Upper lobe of left lung (tissue), 6 donors: ENCODE results near the gene IGHMBP2. TPM values are rescaled to one million over a fixed set of nuclear protein-coding genes. Genes with fewer than 3 reads are reported as not detected.

ENCODE experiments used
- ATAC-seq, 2 donors: fragments of 200-7000 bp; cut with Tn5 transposase; one replicate each; pipeline ENCODE4 v1.9.1; 2022; ENCODE audit warnings: mild to moderate bottlenecking in 2 of 2, moderate library complexity in 2 of 2; ENCODE audit not compliant: low FRiP score in 2 of 2
- DNase-seq, 2 donors: peaks; one replicate each; pipeline ENCODE4 v3.0.0-alpha.2; 2019 to 2020
- H3K27ac ChIP-seq, 4 donors: fragments of 200-600 bp; sonication (generic); one replicate each; pipeline ENCODE4 v1.5.1; 2016 to 2019
- H3K27me3 ChIP-seq, 4 donors: fragments of 200-600 bp; sonication (generic); one replicate each; pipeline ENCODE4 v1.5.1; 2017 to 2019
- H3K36me3 ChIP-seq, 4 donors: fragments of 200-600 bp; sonication (generic); one replicate each; pipeline ENCODE4 v1.5.1; 2016 to 2019
- H3K4me1 ChIP-seq, 4 donors: fragments of 200-600 bp; sonication (generic); one replicate each; pipeline ENCODE4 v1.5.1; 2018 to 2019
- H3K4me3 ChIP-seq, 4 donors: fragments of 200-600 bp; sonication (generic); one replicate each; pipeline ENCODE4 v1.5.1; 2017 to 2019; ENCODE audit warnings: mild to moderate bottlenecking in 2 of 4, moderate library complexity in 1 of 4
- H3K9me3 ChIP-seq, 4 donors: fragments of 200-600 bp; sonication (generic); one replicate each; pipeline ENCODE4 v1.5.1; 2018 to 2019
- EP300 ChIP-seq, 4 donors: sonication (generic); formaldehyde crosslinking; IDR thresholded peaks; one replicate each; pipeline ENCODE4 v1.5.1; 2017; ENCODE audit warnings: antibody characterized with exemption in 4 of 4, control low read depth in 2 of 4
- POLR2A ChIP-seq, 4 donors: fragments of 450-650 bp; IDR thresholded peaks; one replicate each; pipeline ENCODE4 v1.5.1; 2016 to 2017; ENCODE audit warnings: antibody characterized with exemption in 4 of 4, mild to moderate bottlenecking in 2 of 4
- POLR2AphosphoS5 ChIP-seq, 2 donors: sonication (generic); formaldehyde crosslinking; IDR thresholded peaks; one replicate each; pipeline ENCODE4 v1.5.1; 2017; ENCODE audit warnings: antibody characterized with exemption in 2 of 2
- WGBS, 2 donors: methylation state at CpG; one replicate each; pipeline ENCODE4 v1.1.5; 2017 to 2018; 5-methylcytosine and 5-hydroxymethylcytosine counted together
- total RNA-seq, 6 donors: library from RNA; depleted of rRNA in 4 of 6; stranded (reverse); fragments of >200 nt in 4 of 6; gene quantifications; one replicate each; pipeline versions ENCODE4 v1.1.0 to v1.2.1, GENCODE V29; 2016 to 2021
- TF ChIP-seq, protein P1 (sequence below), 6 experiments: fragments of 450-650 bp in 4 of 6; fragments of 200-600 bp in 2 of 6; sonication (generic) in 2 of 6; IDR thresholded peaks; one replicate each; pipeline ENCODE4 v1.5.1; 2016 to 2019; ENCODE audit warnings: antibody characterized with exemption in 6 of 6
- donor health status: DM: no; HTN: no; CAD: no; lungs with moderate emphysema.
- donor health status: DM: no; HTN: yes; CAD: no; lungs with severe emphysema.

Gene IGHMBP2
- total RNA-seq, 6 donors from 2014 or later: 11.7 to 84.9 (median 18.9) TPM

DNA sequence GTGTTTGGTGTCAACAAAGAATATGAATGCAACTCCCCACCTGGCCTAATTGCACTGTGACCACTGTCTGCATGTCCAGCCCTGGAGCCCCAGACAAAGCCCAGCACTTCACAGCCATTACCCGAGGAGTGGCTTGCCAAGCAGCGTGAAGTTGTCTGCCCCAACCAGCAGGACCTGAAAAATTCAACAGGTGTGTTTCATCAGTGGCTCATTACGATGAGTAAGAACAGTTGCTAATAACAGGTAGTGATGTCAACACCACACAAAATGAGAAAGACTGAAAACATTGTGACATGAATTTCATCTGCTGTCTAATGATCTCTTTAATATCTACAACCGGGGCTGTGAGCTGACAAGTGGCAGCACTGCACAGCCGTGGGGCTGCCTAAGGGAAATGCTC, 10.4 kb upstream of the IGHMBP2 start:
- Histone ChIP-seq H3K9me3 (no peaks in the 10 kb centered on the region), H3K4me1 (peaks cover 0 to 13% (median 10%) of the 10 kb centered on the region in 4 donors), H3K27me3 (no peaks in the 10 kb centered on the region), H3K36me3 (peaks cover 21 to 71% (median 66%) of the 10 kb centered on the region in 4 donors), H3K4me3 (no peak overlapping the region), H3K27ac (no peak overlapping the region)
- ATAC-seq: no peak
- TF ChIP-seq POLR2AphosphoS5 (IDR thresholded peaks at IDR 0.05): no peak
- TF ChIP-seq, protein P1, sequence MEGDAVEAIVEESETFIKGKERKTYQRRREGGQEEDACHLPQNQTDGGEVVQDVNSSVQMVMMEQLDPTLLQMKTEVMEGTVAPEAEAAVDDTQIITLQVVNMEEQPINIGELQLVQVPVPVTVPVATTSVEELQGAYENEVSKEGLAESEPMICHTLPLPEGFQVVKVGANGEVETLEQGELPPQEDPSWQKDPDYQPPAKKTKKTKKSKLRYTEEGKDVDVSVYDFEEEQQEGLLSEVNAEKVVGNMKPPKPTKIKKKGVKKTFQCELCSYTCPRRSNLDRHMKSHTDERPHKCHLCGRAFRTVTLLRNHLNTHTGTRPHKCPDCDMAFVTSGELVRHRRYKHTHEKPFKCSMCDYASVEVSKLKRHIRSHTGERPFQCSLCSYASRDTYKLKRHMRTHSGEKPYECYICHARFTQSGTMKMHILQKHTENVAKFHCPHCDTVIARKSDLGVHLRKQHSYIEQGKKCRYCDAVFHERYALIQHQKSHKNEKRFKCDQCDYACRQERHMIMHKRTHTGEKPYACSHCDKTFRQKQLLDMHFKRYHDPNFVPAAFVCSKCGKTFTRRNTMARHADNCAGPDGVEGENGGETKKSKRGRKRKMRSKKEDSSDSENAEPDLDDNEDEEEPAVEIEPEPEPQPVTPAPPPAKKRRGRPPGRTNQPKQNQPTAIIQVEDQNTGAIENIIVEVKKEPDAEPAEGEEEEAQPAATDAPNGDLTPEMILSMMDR (IDR thresholded peaks at IDR 0.05): no peak
- TF ChIP-seq POLR2A (IDR thresholded peaks at IDR 0.05): no peak
- TF ChIP-seq EP300 (IDR thresholded peaks at IDR 0.05): no peak
- DNase-seq: no peak
- 84 to 96% methylated on average over 5 of the region's 5 CpGs for WGBS, 2 donors

DNA sequence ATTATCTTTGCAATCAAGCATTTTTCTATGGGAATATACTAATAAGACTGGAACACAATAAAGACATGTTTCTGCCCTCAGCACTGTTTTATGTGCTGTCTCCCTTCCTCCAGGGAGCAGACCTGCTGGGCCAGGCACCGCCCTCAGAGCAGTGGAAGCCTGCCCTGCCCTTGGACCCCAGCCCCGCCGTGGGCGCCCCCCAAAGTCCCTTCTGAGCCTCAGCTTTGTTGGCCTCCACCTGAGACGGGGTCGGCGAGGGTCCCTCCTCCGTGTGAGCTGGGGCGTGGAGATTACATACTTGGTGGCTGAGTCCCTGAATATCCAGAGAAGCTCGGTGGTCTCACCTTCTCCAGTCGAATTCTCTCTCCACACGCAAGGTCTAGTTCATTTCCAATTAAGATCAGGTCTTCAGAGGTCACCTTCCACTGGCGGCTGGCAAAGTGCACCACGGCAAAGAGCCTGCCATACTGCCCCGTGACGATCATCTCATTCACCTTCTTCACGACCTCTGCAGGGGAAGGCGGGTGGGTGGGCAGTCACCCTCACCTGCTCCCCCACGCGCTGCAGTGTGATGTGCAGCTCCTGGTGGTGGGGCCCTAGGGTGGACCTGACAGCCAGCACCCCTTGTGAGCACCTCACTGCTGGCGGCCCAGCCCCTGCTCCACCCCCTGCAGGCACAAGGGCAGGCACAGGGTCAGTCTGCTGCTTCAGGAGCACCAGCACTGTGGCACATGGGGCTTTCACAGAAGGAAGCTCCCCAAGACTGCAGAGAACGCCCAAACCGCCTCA, 7.3 kb upstream of the IGHMBP2 start:
- no peak overlapping the region for H3K27ac ChIP-seq
- H3K4me1 ChIP-seq: peaks cover 0 to 5% (median 4%) of the 10 kb centered on the region in 4 donors
- DNase-seq (peak in 1 of 2 donors; percentile 69), ATAC-seq (no peak)
- H3K9me3 ChIP-seq: no peaks in the 10 kb centered on the region
- no peaks in the 10 kb centered on the region for H3K27me3 ChIP-seq
- H3K4me3 ChIP-seq: no peak overlapping the region
- 93 to 97% methylated on average over 21 to 23 of the region's 23 CpGs for WGBS, 2 donors
- peaks cover 22 to 86% (median 70%) of the 10 kb centered on the region in 4 donors for H3K36me3 ChIP-seq
- TF ChIP-seq, protein P1 (IDR thresholded peaks at IDR 0.05): no peak
- TF ChIP-seq POLR2AphosphoS5 (IDR thresholded peaks at IDR 0.05) (no peak), EP300 (IDR thresholded peaks at IDR 0.05) (no peak), POLR2A (IDR thresholded peaks at IDR 0.05) (no peak)

DNA sequence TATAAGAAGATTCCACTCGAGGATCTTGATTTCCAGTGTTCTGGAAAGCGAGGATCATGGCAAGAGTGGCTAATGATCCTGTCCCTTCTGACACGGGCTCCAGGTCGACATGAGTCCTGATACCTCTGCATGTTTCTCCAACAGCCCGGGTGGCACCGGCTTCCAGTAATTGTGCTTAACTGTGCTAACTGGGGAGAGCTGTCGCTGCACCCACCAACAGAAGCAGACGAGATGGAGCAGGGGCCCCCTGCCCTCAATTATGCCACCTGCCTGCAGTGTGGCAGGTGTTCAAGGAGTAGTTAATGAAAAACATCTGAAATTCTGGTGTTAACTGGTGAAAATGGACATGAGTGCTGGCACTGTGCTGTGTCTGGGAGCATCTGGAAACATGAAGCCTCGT, 6.2 kb upstream of the IGHMBP2 start:
- H3K4me3 ChIP-seq: no peak overlapping the region
- DNase-seq (no peak), ATAC-seq (no peak)
- TF ChIP-seq, protein P1 (IDR thresholded peaks at IDR 0.05): no peak
- no peak for TF ChIP-seq POLR2A (IDR thresholded peaks at IDR 0.05)
- 91 to 95% methylated on average over 7 to 9 of the region's 9 CpGs for WGBS, 2 donors
- peaks cover 0 to 11% (median 4%) of the 10 kb centered on the region in 4 donors for H3K4me1 ChIP-seq
- H3K36me3 ChIP-seq: peaks cover 18 to 79% (median 64%) of the 10 kb centered on the region in 4 donors
- H3K27ac ChIP-seq: no peak overlapping the region
- no peaks in the 10 kb centered on the region for H3K9me3 ChIP-seq
- H3K27me3 ChIP-seq: no peaks in the 10 kb centered on the region

DNA sequence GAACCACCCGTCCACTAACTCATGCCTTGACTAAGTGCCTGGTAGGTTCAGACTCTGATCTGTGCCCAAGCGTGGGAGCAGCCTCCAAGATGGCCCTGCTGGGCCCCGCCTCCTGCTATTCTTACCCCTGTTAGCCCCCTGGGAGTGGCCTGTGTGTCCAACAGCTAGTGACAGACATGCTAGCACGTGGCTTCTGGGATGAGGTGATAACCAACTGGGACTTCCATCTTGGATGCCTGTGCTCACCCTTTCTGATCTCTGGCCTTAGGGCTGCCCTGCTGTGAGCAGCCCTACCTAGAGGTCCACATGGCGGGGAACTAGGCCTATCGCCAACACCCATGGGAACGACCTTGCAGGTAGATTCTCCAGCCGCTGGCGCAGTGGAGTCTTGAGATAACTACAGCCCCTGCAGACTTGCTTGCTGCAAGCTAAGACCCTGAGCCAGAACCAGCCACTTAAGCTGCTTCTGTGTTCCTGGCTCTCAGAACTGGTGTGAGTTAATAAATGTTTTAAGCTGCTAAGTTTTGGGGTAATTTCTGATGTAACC, 2.8 kb upstream of the IGHMBP2 start:
- Histone ChIP-seq H3K9me3 (no peaks in the 10 kb centered on the region), H3K4me3 (no peak overlapping the region), H3K27ac (no peak overlapping the region), H3K36me3 (peaks cover 15 to 44% (median 33%) of the 10 kb centered on the region in 4 donors), H3K27me3 (no peaks in the 10 kb centered on the region), H3K4me1 (peaks cover 19 to 36% (median 22%) of the 10 kb centered on the region in 4 donors)
- TF ChIP-seq EP300 (IDR thresholded peaks at IDR 0.05) (no peak), POLR2A (IDR thresholded peaks at IDR 0.05) (no peak), POLR2AphosphoS5 (IDR thresholded peaks at IDR 0.05) (no peak)
- TF ChIP-seq, protein P1 (IDR thresholded peaks at IDR 0.05): no peak
- 83 to 86% methylated on average over 9 of the region's 9 CpGs for WGBS, 2 donors
- no peak for DNase-seq
- no peak for ATAC-seq
